Effector CD8-positive, alpha-beta T cell (primary cell): ENCODE results near the gene APAF1.
"Not testable (repeated sequence)": the region's sequence is repeated elsewhere in the genome, so short reads cannot be mapped to it uniquely, and the experiment has no call there.

Source experiments
- DNase-seq: peaks from one replicate; lab custom pipeline; 2025; lab: John Stamatoyannopoulos, UW

APAF1 gene

DNA sequence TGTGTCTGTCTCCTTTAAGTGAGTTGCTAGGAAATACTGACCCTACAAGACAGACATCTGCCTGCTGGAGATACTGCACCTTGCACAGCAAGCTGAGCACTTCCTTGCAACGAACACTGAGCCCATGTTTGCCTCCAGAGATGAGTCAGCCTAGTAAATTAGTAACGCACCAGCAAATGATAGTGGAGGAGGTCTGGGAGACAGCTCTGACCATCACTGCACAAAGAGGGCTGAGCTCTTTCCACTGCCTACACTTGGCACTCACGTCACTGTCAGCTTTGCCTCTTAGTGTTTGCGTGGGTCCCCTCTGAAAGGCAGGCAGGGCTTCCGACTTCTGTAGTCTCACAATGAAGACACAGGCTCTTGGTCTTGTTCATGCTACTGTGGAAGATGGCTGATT is 109.0 kb downstream of the APAF1 start:
- DNase-seq: no peak

DNA sequence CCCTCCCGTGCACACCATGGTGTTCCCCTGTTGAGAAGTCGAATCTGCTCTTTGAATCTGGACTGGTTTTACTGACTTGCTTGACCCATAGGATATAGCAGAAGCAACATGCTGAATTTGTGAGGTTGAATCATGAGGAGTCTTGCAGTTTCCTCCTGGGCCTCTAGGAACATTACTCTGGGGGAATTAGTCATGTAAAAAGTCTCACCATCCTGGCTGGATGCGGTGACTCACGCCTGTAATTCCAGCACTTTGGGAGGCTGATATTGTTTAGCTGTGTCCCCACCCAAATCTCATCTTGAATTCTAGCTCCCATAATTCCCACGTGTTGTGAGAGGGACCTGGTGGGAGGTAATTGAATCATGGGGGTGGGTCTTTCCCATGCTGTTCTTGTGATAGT is 110.8 kb downstream of the APAF1 start:
- not testable (repeated sequence) for DNase-seq

DNA sequence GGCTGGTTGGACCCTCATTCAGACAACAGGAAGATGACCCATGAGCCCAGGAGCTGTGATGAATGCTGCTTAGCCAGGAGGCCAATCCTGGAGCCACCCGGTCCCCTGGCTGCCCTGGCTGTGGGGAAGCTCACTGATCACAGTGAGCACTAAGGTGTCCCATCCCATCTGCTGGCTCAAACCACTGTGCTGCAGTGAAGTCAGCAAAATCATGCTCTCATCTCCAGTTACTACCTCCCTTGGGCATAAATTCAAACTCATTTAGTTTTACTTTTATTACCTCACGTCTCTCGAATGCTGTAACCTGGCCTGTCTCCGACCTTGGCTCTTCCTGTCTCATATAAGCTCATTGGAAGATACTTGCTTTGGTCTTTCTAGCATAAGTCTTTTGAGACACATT is 112.4 kb downstream of the APAF1 start:
- DNase-seq: no peak

DNA sequence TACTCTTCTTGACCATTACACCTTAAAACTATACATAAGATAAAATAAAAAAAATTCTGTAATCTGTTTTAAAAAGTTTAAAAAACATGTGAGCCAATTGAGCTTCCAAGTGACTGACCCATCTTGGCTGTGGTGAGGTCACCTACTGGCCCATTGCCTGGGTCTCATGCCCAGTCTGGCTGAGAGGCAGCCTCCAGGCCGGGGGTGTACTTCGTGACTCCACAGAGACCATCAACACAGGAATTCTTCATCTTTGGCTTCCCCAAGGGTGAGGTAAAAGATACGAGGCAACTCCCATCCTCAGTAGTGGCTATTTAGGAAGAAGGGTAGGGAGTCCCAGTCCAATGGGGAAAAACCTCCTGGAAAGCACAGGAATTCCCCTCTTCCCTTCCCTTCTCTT is 113.2 kb downstream of the APAF1 start:
- no peak for DNase-seq

DNA sequence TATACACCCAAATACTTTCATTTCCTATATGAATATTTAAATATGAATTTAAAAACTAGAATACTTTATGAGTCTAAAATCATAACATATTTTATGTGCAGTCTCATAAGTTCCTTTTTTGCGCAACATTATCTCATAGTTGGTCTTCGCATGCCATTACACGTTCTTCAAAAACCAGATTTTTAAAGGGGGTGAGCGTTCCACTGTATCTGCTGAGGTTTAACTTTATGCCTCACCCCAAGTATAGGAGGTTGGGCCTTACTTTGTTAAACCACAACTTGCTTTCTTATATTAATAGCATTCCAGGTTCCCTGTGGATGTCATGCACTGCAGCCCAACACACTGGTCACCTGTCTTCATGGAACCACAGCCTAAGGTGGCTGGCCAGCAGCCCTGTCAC is 118.6 kb downstream of the APAF1 start:
- no peak for DNase-seq

DNA sequence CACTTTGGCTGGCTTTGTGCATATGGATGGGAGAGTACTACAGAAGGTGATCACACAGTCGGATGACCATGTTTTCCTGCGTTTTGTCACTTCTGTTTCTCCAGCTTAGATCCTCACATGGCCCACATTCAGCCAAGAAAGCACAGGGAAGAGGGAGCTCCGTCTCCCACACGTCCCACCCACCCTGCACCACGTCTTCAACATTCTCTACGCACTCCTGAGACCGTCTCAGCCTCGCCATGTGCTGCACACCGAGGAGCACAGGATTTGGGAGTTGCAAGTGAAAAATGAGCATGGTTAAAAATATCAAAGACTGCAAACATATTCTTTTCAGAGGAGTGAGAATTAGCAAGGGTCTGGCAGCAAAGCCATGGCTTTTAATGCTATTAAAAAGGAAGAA is 122.2 kb downstream of the APAF1 start:
- no peak for DNase-seq

DNA sequence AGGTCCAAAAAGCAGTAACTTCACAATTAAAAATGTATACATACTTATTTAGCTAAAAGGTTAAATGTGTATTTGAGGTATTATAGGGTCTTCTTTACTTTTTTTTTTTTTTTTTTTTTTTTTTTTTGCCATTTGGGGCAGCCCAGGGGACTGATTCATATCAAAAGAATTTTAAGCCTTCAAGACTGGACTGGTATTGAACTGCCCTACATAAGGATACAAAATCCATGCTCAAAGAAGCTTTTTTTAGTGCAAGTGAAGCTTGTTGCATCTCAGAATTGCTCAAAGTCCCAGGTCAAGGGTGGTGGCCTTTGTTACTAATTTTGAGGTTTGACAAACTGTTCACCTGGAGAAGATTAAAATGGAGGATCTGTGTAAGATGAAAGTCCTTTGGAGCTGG is 124.0 kb downstream of the APAF1 start:
- DNase-seq: no peak

DNA sequence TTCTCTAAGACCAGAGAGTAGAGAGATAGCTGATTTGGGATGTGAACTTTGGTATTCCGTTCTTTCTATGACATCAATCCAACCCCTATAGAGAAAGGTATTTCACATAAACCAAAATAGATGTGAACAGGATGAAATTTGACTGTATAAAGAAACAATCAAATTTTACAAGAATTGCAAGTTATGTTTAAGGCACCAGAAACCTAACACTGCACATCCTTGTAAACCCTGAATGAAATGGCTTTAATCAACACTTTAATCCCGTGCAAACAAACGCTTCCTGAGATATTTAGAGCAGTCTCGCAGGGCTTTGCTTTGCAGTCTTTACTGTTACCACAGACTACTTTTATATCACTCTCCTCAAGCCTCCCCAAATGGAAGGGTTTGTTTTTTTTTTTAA is 125.1 kb downstream of the APAF1 start:
- DNase-seq: no peak

DNA sequence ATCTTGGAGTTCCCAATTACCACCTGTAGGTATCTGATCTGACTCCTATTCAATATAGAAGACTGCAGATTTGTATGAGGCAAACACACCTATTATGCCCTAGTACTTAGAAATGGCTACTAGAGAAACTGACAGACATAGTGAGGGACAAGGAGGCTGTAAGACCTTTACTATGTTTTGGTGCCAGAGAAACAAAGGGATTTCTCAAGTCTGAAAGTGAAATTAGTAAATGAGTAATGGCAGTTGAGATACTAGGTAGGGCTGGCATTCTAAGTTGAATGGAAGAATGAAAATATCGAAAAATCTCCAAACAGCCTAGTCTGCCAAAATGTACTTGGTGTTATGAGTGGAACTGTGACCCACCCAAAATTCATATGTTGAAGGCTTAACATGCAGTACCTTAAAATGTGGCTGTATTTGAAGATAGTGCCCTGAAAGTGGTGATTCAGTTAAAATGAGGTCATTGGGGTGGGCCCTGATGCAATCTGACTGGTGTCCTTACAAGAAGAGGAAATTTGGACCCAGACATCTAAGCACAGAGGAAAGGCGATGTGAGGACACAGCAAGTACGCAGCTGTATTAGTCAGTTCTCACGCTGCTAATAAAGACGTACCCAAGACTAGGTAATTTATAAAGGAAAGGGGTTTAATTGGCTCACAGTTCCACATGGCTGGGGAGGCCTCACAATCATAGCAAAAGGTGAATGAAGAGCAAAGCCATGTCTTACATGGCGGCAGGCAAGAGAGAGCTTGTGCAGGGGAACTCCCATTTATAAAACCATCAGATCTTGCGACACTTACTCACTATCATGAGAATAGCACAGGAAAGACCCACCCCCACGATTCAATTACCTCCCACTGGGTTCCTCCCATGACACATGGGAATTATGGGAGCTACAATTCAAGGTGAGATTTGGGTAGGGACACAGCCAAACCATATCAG is 127.0 kb downstream of the APAF1 start:
- no peak for DNase-seq

DNA sequence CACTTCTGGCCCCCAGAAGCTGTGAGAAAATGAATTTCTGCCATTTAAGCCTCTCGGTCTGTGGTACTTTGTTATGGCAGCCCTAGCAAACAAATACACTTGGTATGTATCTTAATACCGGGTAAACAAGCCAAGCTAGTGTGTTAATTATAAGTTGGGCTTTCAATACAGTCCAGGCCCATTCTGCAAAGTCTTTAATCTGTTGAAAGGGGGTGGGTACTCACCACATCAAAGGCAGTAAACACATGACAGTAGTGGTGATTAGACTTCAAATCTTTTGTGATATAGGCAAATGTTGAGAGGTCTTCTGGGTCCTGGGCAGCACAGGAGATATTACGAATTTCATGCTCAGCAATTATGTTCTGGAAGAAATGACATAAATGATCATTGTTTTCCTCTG is 127.7 kb downstream of the APAF1 start:
- DNase-seq: no peak

DNA sequence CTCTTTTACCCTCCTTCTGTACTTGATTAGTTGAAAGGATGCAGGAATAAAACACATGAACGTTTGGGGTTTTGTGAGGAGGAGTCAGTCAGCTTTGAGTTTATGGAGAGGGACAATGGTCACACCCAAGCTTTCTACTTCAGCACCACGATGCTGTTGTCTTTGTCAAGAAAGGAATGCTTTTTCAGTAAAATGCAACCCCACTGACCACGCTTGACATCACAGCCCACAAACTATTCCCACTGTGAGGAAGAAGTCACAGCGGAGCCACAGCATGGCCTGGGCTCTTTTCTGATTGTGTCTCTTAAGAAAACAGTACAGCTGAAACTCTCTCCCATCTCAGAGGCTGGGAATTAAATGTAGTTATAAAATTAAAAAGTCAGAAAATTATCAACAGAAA is 135.2 kb downstream of the APAF1 start:
- DNase-seq: no peak

DNA sequence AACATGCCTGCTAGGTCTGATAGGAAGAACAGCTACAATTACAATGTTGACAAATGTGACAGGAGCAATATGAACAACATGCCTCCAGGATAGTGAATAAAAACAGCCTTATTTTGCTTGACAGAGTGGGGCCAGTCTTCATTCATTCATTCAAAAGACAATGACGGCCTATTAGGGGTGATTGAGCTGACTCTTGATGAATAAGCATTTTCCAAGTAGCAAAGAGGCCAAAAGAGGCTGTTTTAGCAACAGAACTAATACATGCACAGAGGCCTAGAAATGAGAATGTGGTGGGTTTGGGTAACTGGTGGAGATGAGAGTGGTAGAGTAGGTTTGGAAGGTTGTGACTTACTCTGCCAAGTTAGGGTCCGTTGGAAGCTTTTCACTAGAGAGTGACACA is 138.3 kb downstream of the APAF1 start:
- no peak for DNase-seq
